NCI-H2196 treated with DMSO at 0.1 percent for 48 hours (cell line): ENCODE results near the gene ACSF2.

Source experiments
- DNase-seq: peaks from one replicate; lab custom pipeline; 2025; ENCODE audit not compliant: unreplicated experiment; lab: John Stamatoyannopoulos, UW

The ACSF2 gene

DNA sequence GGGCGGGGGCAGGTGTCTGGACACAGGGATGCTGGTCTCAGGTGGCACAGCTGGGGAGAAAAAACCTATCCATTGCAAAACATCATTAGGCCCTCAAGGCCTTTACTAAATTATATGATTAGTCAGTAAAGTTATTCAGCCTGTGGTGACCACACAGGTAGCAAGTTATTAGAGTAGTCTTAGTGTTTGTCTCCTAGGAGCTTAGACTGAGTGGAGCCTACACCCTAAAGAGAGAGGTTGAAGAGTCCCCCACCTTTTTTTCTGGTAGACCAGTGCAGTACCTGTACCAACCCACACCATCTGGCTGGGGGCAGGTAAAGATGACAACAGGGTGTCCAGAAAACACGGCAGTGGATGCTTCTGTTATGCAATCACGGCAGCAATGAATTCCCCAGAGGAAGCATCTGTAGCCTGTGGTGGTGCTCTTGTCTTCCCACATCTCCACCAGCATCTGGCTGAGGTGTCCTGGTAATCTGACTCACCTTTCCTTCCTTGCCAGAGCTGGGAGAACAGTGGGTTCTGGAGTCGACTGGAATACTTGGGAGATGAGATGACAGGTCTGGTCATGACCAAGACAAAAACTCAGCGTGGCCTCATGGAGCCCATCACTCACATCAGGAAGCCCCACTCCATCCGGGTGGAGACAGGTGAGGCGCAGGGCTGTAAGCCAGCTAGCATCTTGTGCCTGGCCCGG lies 93.3 kb downstream of the ACSF2 start:
- no peak for DNase-seq

DNA sequence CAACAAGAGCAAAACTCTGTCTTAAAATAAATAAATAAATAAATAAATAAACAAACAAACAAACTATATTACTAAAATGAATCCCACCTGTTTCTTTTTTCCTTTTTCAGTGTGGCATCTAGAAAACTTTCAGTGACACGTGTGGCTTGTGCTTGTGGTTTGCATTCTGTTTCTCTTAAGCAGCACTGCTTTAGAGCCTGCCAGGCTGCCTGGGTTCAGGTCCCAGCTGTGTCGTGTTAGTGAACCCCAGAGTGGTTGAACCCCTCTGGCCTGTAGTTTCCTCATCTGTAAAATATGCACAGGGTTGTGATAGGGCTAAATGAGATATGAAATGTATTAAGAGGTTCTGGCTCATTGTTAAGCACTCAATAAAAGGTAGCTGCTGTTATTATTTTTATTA lies 94.5 kb downstream of the ACSF2 start:
- no peak for DNase-seq

DNA sequence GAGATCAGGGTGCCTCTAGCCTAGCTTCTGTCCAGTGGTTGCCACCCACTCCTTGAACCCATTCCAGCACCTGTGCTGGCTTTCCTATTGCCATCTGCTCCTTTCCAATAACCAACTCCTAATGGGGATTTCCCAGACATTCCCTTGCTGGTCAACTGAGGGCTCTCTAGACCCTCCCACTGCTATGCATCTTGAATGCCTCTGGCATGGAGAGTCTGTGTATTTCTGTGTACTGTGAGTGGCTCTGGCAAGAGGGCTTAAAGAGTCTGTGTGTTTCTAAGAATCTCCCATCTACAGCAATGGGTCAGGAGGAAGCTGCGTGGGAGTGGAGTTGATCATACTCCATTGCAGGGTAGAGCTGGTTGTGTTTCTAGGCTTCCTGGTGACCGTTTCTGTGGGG lies 95.5 kb downstream of the ACSF2 start:
- DNase-seq = no peak

- no peak for DNase-seq
These were observed 96.7 kb downstream of the ACSF2 start for GRCh38 chr17:50522766-50523165.

GRCh38 chr17:50523208-50523607 lies 97.2 kb downstream of the ACSF2 start:
- no peak for DNase-seq
